Hematopoietic multipotent progenitor cell (in vitro differentiated cells): ENCODE results near the gene COPS4. TPM values are rescaled to one million over a fixed set of nuclear protein-coding genes. Genes with fewer than 3 reads are reported as not detected.
"Not testable (repeated sequence)": the region's sequence is repeated elsewhere in the genome, so short reads cannot be mapped to it uniquely, and the experiment has no call there.

ENCODE experiments used
- DNase-seq, 3 donors: peaks; one replicate each; pipeline ENCODE4 v3.0.0-alpha.2; 2011 to 2015; ENCODE audit warnings: low read depth in 2 of 3, low spot score in 2 of 3
- total RNA-seq: library from RNA; depleted of rRNA; stranded (reverse); fragments of >200 nt; gene quantifications from one replicate; pipeline ENCODE4 v1.2.3, GENCODE V29; 2012

COPS4 gene
- total RNA-seq, 1 donor: 53.1 TPM

GRCh38 chr4:83022724-83023450 lies 12.1 kb upstream of the COPS4 start:
- no peak for DNase-seq

GRCh38 chr4:83023599-83023998 lies 11.4 kb upstream of the COPS4 start:
- not testable (repeated sequence) for DNase-seq

GRCh38 chr4:83024233-83024632 lies 10.8 kb upstream of the COPS4 start:
- DNase-seq: no peak

GRCh38 chr4:83025563-83025962 lies 9.4 kb upstream of the COPS4 start:
- no peak for DNase-seq

- no peak for DNase-seq
Measured at GRCh38 chr4:83028976-83029375, 6.0 kb upstream of the COPS4 start.

- no peak for DNase-seq
Measured at GRCh38 chr4:83029688-83030087, 5.3 kb upstream of the COPS4 start.

- no peak for DNase-seq
Measured at GRCh38 chr4:83036991-83037665, 2.1 kb downstream of the COPS4 start.

- no peak for DNase-seq
Measured at GRCh38 chr4:83040269-83040668, 5.3 kb downstream of the COPS4 start.

- DNase-seq: not testable (repeated sequence)
Measured at GRCh38 chr4:83043157-83043556, 8.2 kb downstream of the COPS4 start.

GRCh38 chr4:83043801-83044407 lies 8.9 kb downstream of the COPS4 start:
- no peak for DNase-seq

- no peak for DNase-seq
Measured at GRCh38 chr4:83046693-83047473, 11.9 kb downstream of the COPS4 start.

GRCh38 chr4:83048781-83049180 lies 13.8 kb downstream of the COPS4 start:
- not testable (repeated sequence) for DNase-seq

GRCh38 chr4:83054928-83055327 lies 19.9 kb downstream of the COPS4 start:
- peak in 1 of 3 donors; percentile 51 for DNase-seq

GRCh38 chr4:83062739-83063138 lies 27.8 kb downstream of the COPS4 start:
- DNase-seq: no peak

- DNase-seq: no peak
Measured at GRCh38 chr4:83065266-83065665, 30.3 kb downstream of the COPS4 start.

- no peak for DNase-seq
Measured at GRCh38 chr4:83067058-83067639, 32.2 kb downstream of the COPS4 start.

- no peak for DNase-seq
Measured at GRCh38 chr4:83071116-83071515, 36.1 kb downstream of the COPS4 start.

- peak; percentile 53 to 89 (median 79) for DNase-seq
Measured at GRCh38 chr4:83074086-83074704, 39.2 kb downstream of the COPS4 start.

- not testable (repeated sequence) for DNase-seq
Measured at GRCh38 chr4:83074783-83075182, 39.8 kb downstream of the COPS4 start.
